Endothelial cell of umbilical vein (primary cell): ENCODE results near the gene MBLAC1. TPM values are rescaled to one million over a fixed set of nuclear protein-coding genes. Genes with fewer than 3 reads are reported as not detected.

Experiments used
- BruUV-seq: library from RNA; stranded (reverse); fragments of 400-500 nt; replicated peaks from 2 replicates; lab custom pipeline; 2021; lab: Mats Ljungman, UMichigan
- CTCF ChIA-PET: fragments of 300-600, 350-600 bp; sonication (Branson Sonifier 250); formaldehyde crosslinking; loops from one replicate; lab custom pipeline; 2021; ENCODE audit warnings: antibody characterized with exemption, inconsistent platforms; lab: Charles Lee
- POLR2A ChIA-PET: fragments of 300-600, 350-600 bp; sonication (Branson Sonifier 250); formaldehyde crosslinking; loops from one replicate; lab custom pipeline; 2021; ENCODE audit warnings: antibody characterized with exemption, inconsistent platforms; lab: Charles Lee
- DNase-seq: peaks from one replicate; pipeline ENCODE4 v3.0.0-alpha.2; 2011; ENCODE audit warnings: low read depth, low spot score
- FAIRE-seq: peaks from 2 replicates; lab custom pipeline; 2011; peaks lifted over from hg19 to GRCh38; lab: Jason Lieb, UNC
- H2AFZ ChIP-seq: 2 replicates; pipeline ENCODE4 v1.6.0; 2012; ENCODE audit warnings: low read depth, low read length, control low read depth, inconsistent platforms
- H3K27ac ChIP-seq: 2 replicates; pipeline ENCODE4 v1.5.1; 2011; ENCODE audit warnings: low read depth, mild to moderate bottlenecking, control low read depth, low read length, moderate library complexity; ENCODE audit not compliant: insufficient read depth
- H3K27me3 ChIP-seq, 2 experiments: 2 replicates each; pipeline versions ENCODE4 v1.6.0 to v1.6.1; 2011; ENCODE audit warnings: low read length in 2 of 2, mixed read lengths in 1 of 2; ENCODE audit not compliant: control insufficient read depth in 2 of 2, insufficient read depth in 2 of 2
- H3K36me3 ChIP-seq, 2 experiments: 2 replicates in 1 of 2; 3 replicates in 1 of 2; pipeline ENCODE4 v1.5.1; 2011; ENCODE audit warnings: low read length in 2 of 2, mild to moderate bottlenecking in 1 of 2, moderate library complexity in 1 of 2; ENCODE audit not compliant: control insufficient read depth in 2 of 2, insufficient read depth in 2 of 2; ENCODE audit errors: extremely low read depth in 1 of 2
- H3K4me1 ChIP-seq: 3 replicates; pipeline ENCODE4 v1.5.1; 2011; ENCODE audit warnings: mild to moderate bottlenecking, low read length; ENCODE audit not compliant: control insufficient read depth, insufficient read depth; ENCODE audit errors: extremely low read depth
- H3K4me2 ChIP-seq: 2 replicates; pipeline ENCODE4 v1.6.1; 2011; ENCODE audit warnings: low read length, control low read depth, mixed read lengths; ENCODE audit not compliant: insufficient read depth
- H3K4me3 ChIP-seq, 3 experiments: fragments of 200-600 bp in 1 of 3; sonication (generic), shearing (Covaris generic) in 1 of 3; replicated peaks in 1 of 3; 2 replicates each; pipeline ENCODE4 v1.5.1; 2011 to 2016; ENCODE audit warnings: control low read depth in 3 of 3, low read length in 3 of 3, mild to moderate bottlenecking in 2 of 3, inconsistent platforms in 1 of 3, low read depth in 1 of 3, moderate library complexity in 1 of 3; ENCODE audit not compliant: insufficient read depth in 1 of 3
- H3K79me2 ChIP-seq: 2 replicates; pipeline ENCODE4 v1.6.0; 2012; ENCODE audit warnings: low read length, inconsistent platforms; ENCODE audit not compliant: control insufficient read depth, insufficient read depth
- H3K9ac ChIP-seq: replicated peaks from 2 replicates; pipeline ENCODE3; 2011; ENCODE audit warnings: low read length, control low read depth; ENCODE audit not compliant: insufficient read depth; ENCODE audit errors: extremely low read depth
- H3K9me1 ChIP-seq: replicated peaks from 3 replicates; pipeline ENCODE4 v1.6.0; 2011; ENCODE audit warnings: mild to moderate bottlenecking, low read length; ENCODE audit not compliant: control insufficient read depth, insufficient read depth; ENCODE audit errors: extremely low read depth
- H3K9me3 ChIP-seq: replicated peaks from 2 replicates; pipeline ENCODE4 v1.5.1; 2012; ENCODE audit warnings: low read length, inconsistent platforms; ENCODE audit not compliant: control insufficient read depth, insufficient read depth
- H4K20me1 ChIP-seq: replicated peaks from 2 replicates; pipeline ENCODE3; 2011; ENCODE audit warnings: mild to moderate bottlenecking, low read length; ENCODE audit not compliant: control insufficient read depth, insufficient read depth; ENCODE audit errors: extremely low read depth
- CTCF ChIP-seq, 2 donors: IDR thresholded peaks; 1 replicate in 1 of 2; 2 replicates in 1 of 2; pipeline ENCODE4 v1.5.1; 2011; ENCODE audit warnings: low read length in 2 of 2, mild to moderate bottlenecking in 2 of 2, moderate library complexity in 2 of 2, control low read depth in 1 of 2, inconsistent platforms in 1 of 2, low read depth in 1 of 2; ENCODE audit not compliant: insufficient read depth in 1 of 2; ENCODE audit errors: extremely low read depth in 1 of 2
- EZH2 ChIP-seq: IDR thresholded peaks from 2 replicates; pipeline ENCODE4 v1.6.1; 2012; ENCODE audit warnings: borderline replicate concordance, low read depth, mild to moderate bottlenecking, moderate library complexity, low read length, inconsistent platforms; ENCODE audit not compliant: severe bottlenecking
- FOS ChIP-seq: IDR thresholded peaks from 2 replicates; pipeline ENCODE4 v1.6.1; 2011; ENCODE audit warnings: mild to moderate bottlenecking, low read length, moderate library complexity, borderline replicate concordance; ENCODE audit not compliant: insufficient read depth
- GATA2 ChIP-seq: IDR thresholded peaks from 2 replicates; pipeline ENCODE4 v1.7.0; 2011; ENCODE audit warnings: low read depth, mild to moderate bottlenecking, moderate library complexity, mixed read lengths, low read length; ENCODE audit not compliant: insufficient read length, insufficient read depth
- JUN ChIP-seq: IDR thresholded peaks from 2 replicates; pipeline ENCODE4 v1.6.1; 2011; ENCODE audit warnings: borderline replicate concordance, low read depth; ENCODE audit not compliant: insufficient read length, insufficient read depth
- MAX ChIP-seq: IDR thresholded peaks from 2 replicates; pipeline ENCODE4 v1.6.1; 2011; ENCODE audit not compliant: insufficient read depth, insufficient read length
- MYC ChIP-seq: IDR thresholded peaks from one replicate; pipeline ENCODE4 v1.6.1; 2011; ENCODE audit warnings: mild to moderate bottlenecking, low read depth, low read length
- POLR2A ChIP-seq: IDR thresholded peaks from 2 replicates; pipeline ENCODE4 v1.6.1; 2012; ENCODE audit warnings: low read depth, mild to moderate bottlenecking, control low read depth, low read length
- POLR2AphosphoS5 ChIP-seq: IDR thresholded peaks from 2 replicates; pipeline ENCODE4 v1.6.1; 2012; ENCODE audit warnings: low read depth, mild to moderate bottlenecking, control low read depth, low read length, moderate library complexity; ENCODE audit not compliant: insufficient read depth
- dilution Hi-C: fragments of 300-500 bp; cut with MboI; formaldehyde crosslinking; loops from one replicate; pipeline ENCODE4 v1.15.0; 2019; ENCODE audit warnings: low sequenced_read_pairs; ENCODE audit not compliant: extremely low pct_ligation_motif_present
- intact Hi-C: fragments of 100-400 bp; cut with micrococcal nuclease; formaldehyde crosslinking; loops from one replicate; pipeline ENCODE4 v1.10.0; 2022
- polyA plus RNA-seq, 4 experiments: library from polyadenylated mRNA; depleted of rRNA in 3 of 4; stranded (reverse) in 3 of 4; unstranded in 1 of 4; fragments of >200 nt; gene quantifications; 2 replicates each; pipeline versions ENCODE4 v1.2.1 to v1.2.3, GENCODE V29; 2011 to 2012; ENCODE audit warnings: missing spikeins in 1 of 4
- total RNA-seq: library from RNA; stranded (reverse); gene quantifications from 2 replicates; pipeline ENCODE4 v1.2.3, GENCODE V29; 2021

MBLAC1 gene
- total and polyA plus RNA-seq, 2 donors (not counting 3 experiments of a cell fraction or from before 2014, with no cell fraction given) = 1.8 to 2.1 TPM

GRCh38 chr7:100175296-100175935, 48.6 kb downstream of the MBLAC1 start:
- H4K20me1 ChIP-seq = no peaks in the 10 kb centered on the region

More at GRCh38 chr7:100175296-100175935, 48.6 kb downstream of the MBLAC1 start:
- no peak for DNase-seq
- no TSS peak for BruUV-seq
- TF ChIP-seq POLR2AphosphoS5 (no peak), CTCF (IDR thresholded peaks at IDR 0.05; ENCODE audit: extremely low read depth in 1 of 2, insufficient read depth in 1 of 2, low read depth in 1 of 2, low read length in 2 of 2) (no peak), FOS (no peak), JUN (no peak), MAX (no peak), EZH2 (no peak), POLR2A (no peak), GATA2 (no peak), MYC (no peak)
- Histone ChIP-seq H3K9ac (no peak overlapping the region), H3K79me2 (peaks cover 4% of the 10 kb centered on the region), H3K9me1 (no peaks in the 10 kb centered on the region), H3K4me1 (peaks cover 5% of the 10 kb centered on the region), H3K36me3 (peaks cover 0 to 3% of the 10 kb centered on the region in 2 experiments), H3K4me2 (no peak overlapping the region), H3K27me3 (peaks cover under 1 to 1% of the 10 kb centered on the region in 2 experiments), H2AFZ (no peak overlapping the region), H3K4me3 (no peak overlapping the region), H3K9me3 (no peaks in the 10 kb centered on the region), H3K27ac (no peak overlapping the region)
- dilution Hi-C loops (no loop called here), intact Hi-C loops (no loop called here)
- FAIRE-seq = no peak
- POLR2A ChIA-PET = no interaction called here
- CTCF ChIA-PET = no interaction called here
